Activated CD4-positive, CD25-positive, alpha-beta regulatory T cell treated with anti-CD3 and anti-CD28 coated beads, Interleukin-2, amount 50 U/mL, for 72 hours (primary cell): ENCODE results near the gene ZNF23.
A peak's percentile ranks its signal among the peaks of the same experiment; 100 is the strongest.
"Not testable (repeated sequence)": the region's sequence is repeated elsewhere in the genome, so short reads cannot be mapped to it uniquely, and the experiment has no call there.

ENCODE experiments used
- DNase-seq: peaks from one replicate; pipeline ENCODE4 v3.0.0; 2021

ZNF23 gene

GRCh38 chr16:71461686-71462648 is at the start of gene ZNF23:
Gene ZNF23 (minus strand): TSS chr16:71462247. CDS start chr16:71456796, 5,451 bp downstream.
- peak; percentile 84 for DNase-seq

- no peak for DNase-seq
These were observed 45.0 kb upstream of the ZNF23 start for GRCh38 chr16:71507061-71507460.

- DNase-seq: no peak
These were observed 42.9 kb upstream of the ZNF23 start for GRCh38 chr16:71504901-71505300.

- DNase-seq: not testable (repeated sequence)
These were observed 42.0 kb upstream of the ZNF23 start for GRCh38 chr16:71504051-71504450.

GRCh38 chr16:71501547-71501946 is 39.5 kb upstream of the ZNF23 start:
- DNase-seq: no peak

GRCh38 chr16:71500964-71501363 is 38.9 kb upstream of the ZNF23 start:
- DNase-seq: no peak

GRCh38 chr16:71499775-71500364 is 37.8 kb upstream of the ZNF23 start:
- DNase-seq: peak; percentile 33

- DNase-seq: no peak
These were observed 36.0 kb upstream of the ZNF23 start for GRCh38 chr16:71498031-71498430.

GRCh38 chr16:71493213-71493612 is 31.2 kb upstream of the ZNF23 start:
- no peak for DNase-seq

GRCh38 chr16:71492786-71493185 is 30.7 kb upstream of the ZNF23 start:
- no peak for DNase-seq

GRCh38 chr16:71491054-71491453 is 29.0 kb upstream of the ZNF23 start:
- no peak for DNase-seq

GRCh38 chr16:71490361-71490760 is 28.3 kb upstream of the ZNF23 start:
- no peak for DNase-seq

- DNase-seq: no peak
These were observed 27.1 kb upstream of the ZNF23 start, which contains the start of gene ZNF19 for GRCh38 chr16:71489122-71489521. Gene ZNF19 (minus strand): TSS chr16:71489324. CDS start chr16:71482114, 7,210 bp downstream.

- peak; percentile 71 for DNase-seq
These were observed 22.2 kb upstream of the ZNF23 start for GRCh38 chr16:71484006-71484893.

GRCh38 chr16:71482569-71482968 is 20.5 kb upstream of the ZNF23 start:
- DNase-seq: no peak

GRCh38 chr16:71480956-71481355 is 18.9 kb upstream of the ZNF23 start:
- no peak for DNase-seq

GRCh38 chr16:71479420-71479819 is 17.4 kb upstream of the ZNF23 start:
- DNase-seq: no peak

- no peak for DNase-seq
These were observed 14.5 kb upstream of the ZNF23 start for GRCh38 chr16:71476457-71477124.

GRCh38 chr16:71474864-71475263 is 12.8 kb upstream of the ZNF23 start:
- no peak for DNase-seq

- no peak for DNase-seq
These were observed 11.8 kb upstream of the ZNF23 start for GRCh38 chr16:71473891-71474290.

GRCh38 chr16:71472931-71473330 is 10.9 kb upstream of the ZNF23 start:
- DNase-seq: no peak

GRCh38 chr16:71472051-71472450 is 10.0 kb upstream of the ZNF23 start:
- DNase-seq: no peak
